HG03469 (cell line): ENCODE data around the gene COL19A1.

ENCODE experiments used
- ATAC-seq: cut with Tn5 transposase; IDR thresholded peaks from one replicate; pipeline ENCODE4 v1.9.1; 2021; ENCODE audit warnings: mild to moderate bottlenecking, moderate library complexity, moderate number of reproducible peaks; ENCODE audit not compliant: unreplicated experiment

COL19A1 gene

GRCh38 chr6:70041411-70041810 lies 175.1 kb downstream of the COL19A1 start:
- ATAC-seq: no peak

- no peak for ATAC-seq
Observed at GRCh38 chr6:70045413-70045812, 179.1 kb downstream of the COL19A1 start.

DNA sequence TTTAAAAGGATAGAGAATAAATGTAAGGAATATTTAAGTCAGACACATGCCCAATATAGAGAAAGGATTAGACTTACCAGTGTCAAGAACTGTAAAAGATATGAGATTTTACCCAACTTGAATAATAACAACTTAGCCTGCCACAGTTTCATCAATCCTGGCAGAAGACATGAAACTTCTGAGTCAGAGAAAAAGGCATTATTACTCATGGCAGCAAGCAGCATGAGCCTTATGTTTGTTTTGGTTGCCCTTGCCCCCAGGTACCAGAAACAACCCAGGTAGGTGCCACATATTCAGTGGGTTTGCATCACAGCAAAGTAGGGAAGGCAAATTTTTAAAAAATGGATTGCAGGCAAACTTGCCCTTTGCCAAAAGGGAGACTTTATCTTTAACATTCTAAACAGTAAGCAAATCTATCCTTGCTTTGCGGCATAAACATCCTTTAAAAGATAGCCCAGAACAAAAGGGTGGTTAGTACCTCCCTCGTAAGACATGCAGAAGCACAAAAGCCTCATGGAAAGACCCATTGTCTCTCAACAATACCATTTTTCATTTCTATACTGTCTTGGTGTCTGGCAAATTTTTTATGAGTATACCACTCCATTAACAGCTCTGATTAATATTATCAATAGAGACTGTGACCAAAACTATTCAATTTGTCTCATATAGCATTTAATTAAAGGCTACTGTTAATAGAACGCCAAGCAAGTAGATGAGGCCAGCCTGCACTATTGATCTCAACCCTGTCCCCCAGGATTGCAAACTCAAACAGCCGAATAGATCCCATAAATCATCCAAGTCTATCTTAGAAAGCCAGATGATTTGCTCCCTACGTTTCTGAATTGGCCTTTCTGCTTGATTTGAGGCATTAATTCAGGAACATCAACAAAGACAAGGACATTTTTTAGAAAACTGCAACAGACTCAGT lies 185.1 kb downstream of the COL19A1 start:
- ATAC-seq: no peak

- no peak for ATAC-seq
Observed at GRCh38 chr6:70059039-70059719, 192.8 kb downstream of the COL19A1 start.

- no peak for ATAC-seq
Observed at GRCh38 chr6:70060680-70061079, 194.3 kb downstream of the COL19A1 start.

GRCh38 chr6:70061546-70061945 lies 195.2 kb downstream of the COL19A1 start:
- ATAC-seq: no peak

GRCh38 chr6:70062010-70062409 lies 195.7 kb downstream of the COL19A1 start:
- ATAC-seq: no peak

DNA sequence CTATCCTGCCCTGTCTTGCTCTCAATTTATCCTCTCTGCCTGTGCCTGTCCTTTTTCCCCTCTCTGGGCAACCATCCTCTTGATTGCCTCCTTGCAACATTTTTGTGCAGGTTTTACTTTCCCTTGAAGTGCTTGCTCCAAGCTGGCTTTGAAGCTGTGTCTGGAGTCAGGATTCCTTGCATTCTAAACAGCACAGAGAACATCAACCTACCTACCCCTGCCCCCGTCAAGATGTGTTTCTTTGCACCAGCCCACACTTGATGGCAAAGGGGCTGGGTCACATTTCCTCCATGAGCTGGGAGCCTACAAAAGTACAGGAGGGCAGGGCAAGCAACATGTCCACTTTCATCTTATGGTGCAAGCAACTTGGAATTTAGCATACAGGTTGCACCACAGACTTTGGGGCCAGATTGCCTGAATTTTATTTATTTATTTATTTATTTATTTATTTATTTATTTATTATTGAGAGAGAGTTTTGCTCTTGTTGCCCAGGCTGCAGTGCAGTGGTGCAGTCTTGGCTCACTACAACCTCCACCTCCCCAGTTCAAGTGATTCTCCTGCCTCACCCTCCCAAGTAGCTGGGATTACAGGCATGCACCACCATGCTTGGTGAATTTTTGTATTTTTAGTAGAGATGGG lies 206.3 kb downstream of the COL19A1 start:
- ATAC-seq: no peak

- ATAC-seq: no peak
Observed at GRCh38 chr6:70073637-70074036, 207.3 kb downstream of the COL19A1 start.

DNA sequence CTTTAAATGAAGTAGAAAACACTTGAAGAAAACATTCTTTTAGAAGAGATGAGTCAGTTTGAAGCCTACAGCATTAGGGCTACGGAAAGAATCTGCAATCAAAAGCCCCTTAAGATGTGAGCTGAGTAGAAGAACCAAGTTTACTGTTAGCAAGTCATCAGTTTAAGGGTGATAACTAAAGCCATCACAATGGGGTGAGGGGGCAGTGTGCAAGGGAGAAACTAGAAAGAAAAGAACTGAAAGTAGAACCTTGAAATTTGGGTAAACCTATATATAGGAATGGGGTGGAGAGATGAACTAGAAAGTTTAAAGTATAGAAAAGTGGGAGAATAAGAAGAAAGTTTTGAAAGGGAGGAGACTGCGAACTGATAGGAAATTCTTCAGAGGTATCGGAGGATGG lies 212.9 kb downstream of the COL19A1 start:
- no peak for ATAC-seq

DNA sequence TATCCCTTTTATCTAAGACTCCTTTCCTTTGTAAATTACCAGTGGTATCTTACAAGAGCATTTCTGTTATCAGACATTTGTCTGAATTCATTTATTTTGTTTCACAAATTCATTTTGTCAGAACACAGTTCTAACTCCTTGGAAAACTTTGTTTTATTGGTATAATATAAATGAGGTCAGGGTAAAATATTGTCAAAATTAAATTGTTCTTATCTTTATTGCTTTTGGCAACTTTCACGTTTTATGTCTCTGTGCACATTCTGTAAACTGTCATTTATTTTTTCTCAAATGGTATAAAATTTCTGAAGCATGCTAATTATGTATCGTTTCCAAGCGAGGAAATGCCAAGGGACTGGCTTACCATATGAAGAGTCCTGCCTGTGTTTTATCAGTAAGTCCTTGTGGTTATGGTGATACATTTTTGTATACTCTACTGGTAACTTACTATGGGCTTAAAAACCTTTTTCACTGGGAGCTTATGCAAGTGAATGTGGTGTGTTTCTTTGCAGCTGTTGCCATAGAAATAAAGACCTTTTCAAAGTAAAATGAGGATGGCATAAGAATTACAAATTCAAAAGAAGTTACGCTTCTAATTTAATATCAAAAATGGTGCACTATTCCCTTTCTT lies 214.2 kb downstream of the COL19A1 start:
- ATAC-seq: no peak

DNA sequence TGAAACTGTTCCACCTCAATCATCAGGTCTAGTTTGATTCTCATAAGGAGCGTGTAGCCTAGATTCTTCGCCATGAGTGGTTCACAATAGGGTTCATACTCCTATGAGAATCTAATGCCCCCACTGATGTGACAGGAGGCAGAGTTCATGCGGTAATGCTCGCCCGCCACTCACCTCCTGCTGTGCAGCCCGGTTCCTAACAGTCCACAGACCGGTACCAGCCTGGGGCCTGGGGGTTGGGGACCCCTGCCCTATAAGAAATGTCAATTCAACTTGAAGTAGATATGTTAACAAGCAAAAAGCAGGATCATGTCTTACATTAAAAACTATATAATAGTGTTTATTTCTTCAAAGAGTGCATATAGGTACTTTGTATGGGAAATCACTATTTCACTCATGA lies 216.5 kb downstream of the COL19A1 start:
- no peak for ATAC-seq

GRCh38 chr6:70086806-70087205 lies 220.4 kb downstream of the COL19A1 start:
- ATAC-seq: no peak

GRCh38 chr6:70094156-70094555 lies 227.8 kb downstream of the COL19A1 start:
- no peak for ATAC-seq

DNA sequence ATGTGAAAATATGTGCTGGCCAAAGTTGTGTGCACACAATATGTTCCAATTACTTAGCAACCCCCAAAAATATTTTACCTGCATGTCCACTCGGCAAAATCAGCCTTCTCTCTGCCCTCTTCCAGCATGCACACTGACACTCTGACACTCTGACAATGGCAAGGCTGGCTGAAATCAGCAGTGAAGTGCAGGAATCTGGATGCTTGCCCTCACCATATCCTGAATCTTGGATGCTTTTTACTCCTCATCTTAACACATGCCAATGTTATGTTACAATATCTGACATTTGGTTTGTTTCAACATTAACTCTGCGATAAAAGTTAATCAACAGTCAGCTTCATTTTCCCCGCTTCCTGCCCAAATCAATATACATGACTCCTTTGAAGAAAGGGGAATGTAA lies 233.4 kb downstream of the COL19A1 start:
- ATAC-seq: no peak

GRCh38 chr6:70103798-70104197 lies 237.4 kb downstream of the COL19A1 start:
- ATAC-seq: no peak

GRCh38 chr6:70107852-70108629 lies 241.7 kb downstream of the COL19A1 start:
- ATAC-seq: no peak

DNA sequence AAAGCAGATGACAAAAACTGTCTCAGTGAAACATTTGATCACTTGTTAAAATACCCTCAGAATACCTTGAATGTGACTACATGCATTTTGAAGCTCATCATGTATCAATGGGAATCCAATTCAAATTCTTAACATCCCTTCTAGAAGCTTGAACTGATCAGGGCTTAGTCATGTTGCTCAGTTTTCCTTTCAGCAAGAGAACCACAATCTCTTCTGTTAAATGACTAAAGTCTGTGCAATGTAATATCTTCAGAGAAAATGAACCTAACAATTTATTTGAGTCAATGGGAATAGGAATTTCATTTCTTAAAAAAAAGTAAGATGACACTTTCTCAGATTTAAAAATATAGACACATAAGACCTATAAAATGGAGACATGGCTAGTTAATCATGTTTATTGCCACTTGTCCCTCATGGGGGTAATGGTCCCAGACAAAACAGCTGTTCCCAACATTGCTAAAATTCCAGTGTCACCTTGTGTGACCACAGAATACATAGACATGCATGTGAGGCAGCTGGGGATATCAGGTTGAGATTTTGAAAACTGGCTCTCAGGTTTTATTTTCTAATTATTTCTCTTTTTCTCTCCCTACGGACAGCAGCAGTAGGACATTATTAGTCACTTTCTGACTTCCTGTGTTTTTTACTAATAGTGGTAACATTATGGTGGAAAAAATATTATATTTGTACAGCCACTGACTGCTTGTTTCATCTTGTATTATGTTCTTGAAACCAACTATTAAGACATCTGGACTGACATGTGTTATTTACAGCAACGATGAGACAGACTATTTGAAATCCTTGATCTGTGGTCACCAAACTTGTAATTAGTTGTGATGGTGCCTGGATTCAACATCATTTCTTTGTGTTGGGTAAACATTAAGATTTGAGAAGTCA lies 244.0 kb downstream of the COL19A1 start:
- ATAC-seq: no peak

DNA sequence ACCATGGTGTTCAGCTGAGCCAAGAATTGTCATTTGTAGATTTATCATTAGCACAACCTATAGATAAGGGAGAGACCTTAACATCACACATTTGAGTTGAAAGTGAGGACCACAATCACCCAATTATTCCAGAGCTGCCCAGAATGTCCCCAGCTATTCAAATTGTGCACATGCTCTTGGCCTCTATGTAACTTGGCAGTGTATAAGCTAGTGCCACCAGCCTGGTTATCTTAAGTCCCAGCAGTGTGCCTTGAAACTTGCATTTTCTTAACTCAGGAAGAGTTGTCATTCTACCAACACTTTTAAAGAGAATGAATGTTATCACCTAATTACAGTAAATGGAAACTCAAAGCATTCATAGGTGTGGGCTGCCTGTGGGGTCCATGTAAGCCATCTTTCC lies 245.4 kb downstream of the COL19A1 start:
- ATAC-seq: no peak
